Thyroid gland (tissue), 4 donors: ENCODE results near the gene IQSEC3.

Experiments
- POLR2A ChIP-seq, 2 donors: fragments of 450-650 bp; IDR thresholded peaks; one replicate each; pipeline ENCODE4 v1.6.1; 2017; ENCODE audit warnings: antibody characterized with exemption in 2 of 2, mild to moderate bottlenecking in 2 of 2, moderate library complexity in 1 of 2
- TF ChIP-seq, protein P1 (sequence below), 6 experiments: fragments of 200-600 bp in 3 of 6; fragments of 450-650 bp in 3 of 6; sonication (generic) in 3 of 6; IDR thresholded peaks; one replicate each; pipeline ENCODE4 v1.5.1; 2016 to 2019; ENCODE audit warnings: antibody characterized with exemption in 6 of 6, mild to moderate bottlenecking in 2 of 6, inconsistent platforms in 1 of 6, moderate library complexity in 1 of 6

DNA sequence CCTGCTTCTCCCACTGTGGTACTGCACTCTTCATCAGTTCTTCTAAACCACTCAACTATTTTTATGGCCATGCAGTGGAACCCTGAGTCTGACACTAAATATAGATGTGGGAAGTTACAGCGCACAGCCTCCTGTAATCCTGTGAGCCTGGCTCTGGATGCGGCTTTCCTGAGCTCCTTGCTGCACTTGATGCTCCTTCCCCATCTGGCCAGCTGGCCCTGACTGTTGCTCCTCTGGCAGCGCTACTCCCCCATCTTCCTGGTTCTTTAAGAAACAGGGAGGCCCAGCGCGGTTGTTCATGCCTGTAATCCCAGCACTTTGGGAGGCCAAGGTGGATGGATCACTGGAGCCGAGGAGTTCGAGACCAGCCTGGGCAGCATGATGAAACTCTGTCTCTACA is 24.6 kb downstream of the IQSEC3 start:
- no peak for TF ChIP-seq POLR2A (IDR thresholded peaks at IDR 0.05)
- TF ChIP-seq, protein P1, sequence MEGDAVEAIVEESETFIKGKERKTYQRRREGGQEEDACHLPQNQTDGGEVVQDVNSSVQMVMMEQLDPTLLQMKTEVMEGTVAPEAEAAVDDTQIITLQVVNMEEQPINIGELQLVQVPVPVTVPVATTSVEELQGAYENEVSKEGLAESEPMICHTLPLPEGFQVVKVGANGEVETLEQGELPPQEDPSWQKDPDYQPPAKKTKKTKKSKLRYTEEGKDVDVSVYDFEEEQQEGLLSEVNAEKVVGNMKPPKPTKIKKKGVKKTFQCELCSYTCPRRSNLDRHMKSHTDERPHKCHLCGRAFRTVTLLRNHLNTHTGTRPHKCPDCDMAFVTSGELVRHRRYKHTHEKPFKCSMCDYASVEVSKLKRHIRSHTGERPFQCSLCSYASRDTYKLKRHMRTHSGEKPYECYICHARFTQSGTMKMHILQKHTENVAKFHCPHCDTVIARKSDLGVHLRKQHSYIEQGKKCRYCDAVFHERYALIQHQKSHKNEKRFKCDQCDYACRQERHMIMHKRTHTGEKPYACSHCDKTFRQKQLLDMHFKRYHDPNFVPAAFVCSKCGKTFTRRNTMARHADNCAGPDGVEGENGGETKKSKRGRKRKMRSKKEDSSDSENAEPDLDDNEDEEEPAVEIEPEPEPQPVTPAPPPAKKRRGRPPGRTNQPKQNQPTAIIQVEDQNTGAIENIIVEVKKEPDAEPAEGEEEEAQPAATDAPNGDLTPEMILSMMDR (IDR thresholded peaks at IDR 0.05) = no peak
